Measurements from ENCODE around the gene UROC1.
A peak's percentile ranks its signal among the peaks of the same experiment; 100 is the strongest.

The UROC1 gene

DNA sequence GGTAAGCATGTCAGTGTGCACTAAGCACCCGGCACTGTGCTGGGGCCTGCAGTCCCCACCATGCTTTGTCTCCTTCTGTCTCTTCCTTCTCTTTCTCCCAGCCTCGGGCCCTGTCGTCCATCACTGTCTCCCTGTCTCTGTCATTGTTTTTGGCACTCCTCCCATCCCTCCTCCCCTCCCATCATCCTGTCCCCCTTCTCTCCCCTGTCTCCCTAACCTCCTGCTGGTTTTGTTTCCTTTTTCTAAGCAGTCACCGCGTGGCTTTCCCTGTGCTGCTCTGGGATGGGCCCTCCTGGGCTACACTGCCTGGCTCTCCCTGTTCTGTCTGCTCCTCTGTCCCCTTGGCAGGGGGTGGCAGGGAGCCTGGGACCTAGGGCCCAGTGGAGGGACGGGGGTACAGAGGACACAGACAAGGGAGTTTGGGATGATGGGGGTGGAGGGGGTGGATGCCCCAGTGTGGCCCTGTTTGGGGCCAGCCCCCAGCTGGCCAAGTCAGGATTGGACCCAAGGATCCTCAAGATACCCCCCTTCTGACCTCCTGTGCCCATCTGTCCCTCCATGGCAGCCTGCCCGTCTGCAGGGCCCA is 12.1 kb upstream of the UROC1 start:
- TF ChIP-seq CTCF (IDR thresholded peaks at IDR 0.05; ENCODE audit: low read depth, low read length): no peak
- DNase-seq (ENCODE audit: extremely low read depth, low read depth): no peak

DNA sequence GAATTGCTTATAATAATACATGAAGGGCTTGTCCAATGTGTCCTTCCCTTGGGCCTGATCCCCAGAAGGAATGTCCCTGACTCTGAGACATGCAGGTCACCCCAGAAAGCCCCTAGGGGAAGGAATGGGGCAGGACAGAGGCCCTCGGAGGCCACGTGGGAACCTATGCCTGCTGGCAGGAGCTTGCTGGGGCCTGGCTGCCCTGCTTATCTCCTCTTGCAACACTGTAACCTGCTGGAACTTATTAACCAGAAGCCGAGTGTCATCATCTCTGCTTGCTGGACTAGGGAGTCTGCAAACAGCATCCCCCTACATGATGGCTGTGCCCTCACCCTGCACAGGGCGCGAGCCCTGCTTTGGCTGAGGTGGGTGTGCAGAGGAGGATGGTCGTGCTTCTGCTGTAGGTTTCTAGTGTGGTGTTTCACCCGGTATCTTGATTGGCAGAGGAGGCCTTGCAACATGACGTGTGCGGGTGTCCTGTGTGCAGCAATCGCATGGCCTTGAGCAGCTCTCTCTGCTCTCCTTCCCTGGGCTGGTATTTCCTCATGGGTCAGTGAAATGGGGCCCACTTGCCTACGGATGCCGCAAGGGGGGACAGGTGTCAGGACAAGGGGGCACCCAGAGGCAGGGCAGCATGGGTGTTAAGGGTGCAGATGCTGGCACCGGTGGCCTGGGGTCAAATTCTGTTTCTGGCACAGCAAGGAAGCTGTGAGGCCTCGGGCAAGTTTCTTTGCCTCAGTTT is 11.4 kb upstream of the UROC1 start:
- TF ChIP-seq CTCF (IDR thresholded peaks at IDR 0.05; ENCODE audit: low read depth, low read length): peak; percentile 23
- DNase-seq (ENCODE audit: extremely low read depth, low read depth): peak; percentile 30

- TF ChIP-seq CTCF (IDR thresholded peaks at IDR 0.05; ENCODE audit: low read depth, low read length): no peak
- DNase-seq (ENCODE audit: extremely low read depth, low read depth): no peak
Observed at GRCh38 chr3:126528419-126528799, 10.8 kb upstream of the UROC1 start.

DNA sequence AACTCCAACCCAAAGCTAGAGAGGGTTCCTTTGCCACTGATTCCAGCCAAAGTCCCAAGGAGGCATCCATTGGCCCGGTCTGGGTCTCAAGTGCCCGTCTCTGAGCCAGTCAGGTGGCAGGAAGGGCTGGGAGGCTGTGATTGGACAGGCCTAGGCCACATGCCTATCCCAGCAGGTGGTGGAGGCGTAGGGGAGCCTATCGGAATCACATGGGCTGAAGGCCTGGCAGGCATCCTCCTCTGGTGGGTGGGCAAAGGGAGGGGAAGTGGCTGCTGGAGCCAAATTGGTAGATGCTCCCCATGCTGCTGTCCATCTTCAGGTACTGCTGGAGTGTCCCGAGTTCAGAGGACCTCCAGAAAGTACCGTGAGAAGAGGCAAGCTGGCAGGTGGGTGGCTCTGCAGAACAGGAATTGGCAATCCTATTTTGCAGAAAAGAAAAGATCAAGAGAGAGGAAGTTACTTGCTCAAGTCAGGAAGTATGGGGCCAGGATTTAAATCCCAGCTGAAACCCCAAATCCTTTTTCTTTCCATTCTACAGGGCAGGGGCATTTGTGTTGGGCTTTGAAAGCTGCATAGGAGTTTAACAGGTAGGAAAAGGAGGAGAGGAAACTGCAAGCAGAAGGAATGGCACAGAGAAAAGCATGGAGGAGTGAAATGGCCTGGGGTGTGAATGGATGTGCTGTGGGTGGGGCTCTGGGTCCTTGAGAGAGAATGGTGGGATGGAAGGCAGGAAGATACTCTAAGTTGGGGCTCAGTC is 10.1 kb upstream of the UROC1 start:
- DNase-seq (ENCODE audit: extremely low read depth, low read depth): no peak
- no peak for TF ChIP-seq CTCF (IDR thresholded peaks at IDR 0.05; ENCODE audit: low read depth, low read length)

- no peak for DNase-seq (ENCODE audit: extremely low read depth, low read depth)
- TF ChIP-seq CTCF (IDR thresholded peaks at IDR 0.05; ENCODE audit: low read depth, low read length): no peak
Observed at GRCh38 chr3:126527006-126527405, 9.4 kb upstream of the UROC1 start.

- TF ChIP-seq CTCF (IDR thresholded peaks at IDR 0.05; ENCODE audit: low read depth, low read length): no peak
- DNase-seq (ENCODE audit: extremely low read depth, low read depth): no peak
Observed at GRCh38 chr3:126526668-126527005, 9.1 kb upstream of the UROC1 start.

Data from AG09319 (cell line).